GM12874 (cell line): ENCODE data around the gene GIPC2.

Source experiments
- CTCF ChIP-seq: IDR thresholded peaks from 2 replicates; pipeline ENCODE4 v1.5.1; 2011; ENCODE audit warnings: low read depth, mild to moderate bottlenecking, control low read depth, low read length, moderate library complexity; ENCODE audit not compliant: insufficient read depth

The GIPC2 gene

GRCh38 chr1:78070758-78071157, 25.0 kb downstream of the GIPC2 start:
- no peak for TF ChIP-seq CTCF

GRCh38 chr1:78071696-78072095, 25.9 kb downstream of the GIPC2 start:
- no peak for TF ChIP-seq CTCF

GRCh38 chr1:78072216-78072615, 26.4 kb downstream of the GIPC2 start:
- no peak for TF ChIP-seq CTCF

GRCh38 chr1:78073441-78073840, 27.7 kb downstream of the GIPC2 start:
- TF ChIP-seq CTCF: no peak

- no peak for TF ChIP-seq CTCF
Observed at GRCh38 chr1:78075621-78076020, 29.9 kb downstream of the GIPC2 start.

GRCh38 chr1:78078358-78078757, 32.6 kb downstream of the GIPC2 start:
- TF ChIP-seq CTCF: no peak

- no peak for TF ChIP-seq CTCF
Observed at GRCh38 chr1:78079580-78079979, 33.8 kb downstream of the GIPC2 start.

GRCh38 chr1:78080767-78081166, 35.0 kb downstream of the GIPC2 start:
- no peak for TF ChIP-seq CTCF
